HG03103 (cell line): ENCODE results near the gene TMEM259.

ENCODE experiments used
- ATAC-seq: cut with Tn5 transposase; IDR thresholded peaks from one replicate; pipeline ENCODE4 v1.9.1; 2021; ENCODE audit warnings: low read depth; ENCODE audit not compliant: unreplicated experiment

TMEM259 gene

GRCh38 chr19:1055886-1056620, 35.1 kb upstream of the TMEM259 start:
- ATAC-seq, result no peak

- no peak for ATAC-seq
These were observed 34.1 kb upstream of the TMEM259 start for GRCh38 chr19:1055028-1055425.

GRCh38 chr19:1054102-1055027, 33.4 kb upstream of the TMEM259 start:
- no peak for ATAC-seq

- ATAC-seq, result no peak
These were observed 32.5 kb upstream of the TMEM259 start for GRCh38 chr19:1053176-1054101.

- ATAC-seq, result no peak
These were observed 31.5 kb upstream of the TMEM259 start for GRCh38 chr19:1052349-1052975.

- ATAC-seq, result no peak
These were observed 30.9 kb upstream of the TMEM259 start for GRCh38 chr19:1051791-1052190.

- ATAC-seq, result no peak
These were observed 30.3 kb upstream of the TMEM259 start for GRCh38 chr19:1050989-1051788.

- ATAC-seq, result no peak
These were observed 28.9 kb upstream of the TMEM259 start for GRCh38 chr19:1049800-1050199.

GRCh38 chr19:1049106-1049505, 28.2 kb upstream of the TMEM259 start:
- no peak for ATAC-seq

- ATAC-seq, result no peak
These were observed 26.8 kb upstream of the TMEM259 start for GRCh38 chr19:1047696-1048147.

GRCh38 chr19:1046836-1047695, 26.1 kb upstream of the TMEM259 start:
- no peak for ATAC-seq

GRCh38 chr19:1046117-1046626, 25.2 kb upstream of the TMEM259 start:
- ATAC-seq, result no peak

GRCh38 chr19:1045247-1045603, 24.3 kb upstream of the TMEM259 start:
- no peak for ATAC-seq

GRCh38 chr19:1042689-1043511, 22.0 kb upstream of the TMEM259 start:
- no peak for ATAC-seq

GRCh38 chr19:1041835-1042685, 21.1 kb upstream of the TMEM259 start:
- ATAC-seq, result no peak

- ATAC-seq, result no peak
These were observed 20.4 kb upstream of the TMEM259 start for GRCh38 chr19:1041272-1041834.
